AG08395 (cell line): ENCODE measurements around the gene NXPH1.

Source experiments
- DNase-seq: peaks from one replicate; pipeline ENCODE4 v3.0.0; 2012; ENCODE audit warnings: mixed read lengths, low spot score

Gene NXPH1

DNA sequence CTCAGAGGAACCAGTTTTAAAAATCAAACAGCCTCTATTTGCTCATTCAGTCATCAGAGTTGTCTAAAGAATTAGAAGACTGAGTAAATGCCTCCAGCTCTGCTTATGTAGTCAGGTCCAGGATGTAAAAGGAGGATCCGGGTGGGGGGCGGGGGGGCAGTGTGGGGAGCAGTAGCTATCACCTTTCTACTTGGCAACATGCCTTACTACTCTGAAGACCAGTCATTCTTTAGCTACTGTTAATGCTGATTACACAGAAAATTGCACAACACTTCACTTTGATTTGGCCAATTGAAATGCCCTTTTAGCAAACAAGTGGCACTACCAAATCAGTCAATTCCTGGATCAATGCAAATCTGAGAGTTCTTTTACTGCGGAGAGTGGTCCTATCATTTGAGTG, 164.2 kb downstream of the NXPH1 start:
- DNase-seq = no peak

DNA sequence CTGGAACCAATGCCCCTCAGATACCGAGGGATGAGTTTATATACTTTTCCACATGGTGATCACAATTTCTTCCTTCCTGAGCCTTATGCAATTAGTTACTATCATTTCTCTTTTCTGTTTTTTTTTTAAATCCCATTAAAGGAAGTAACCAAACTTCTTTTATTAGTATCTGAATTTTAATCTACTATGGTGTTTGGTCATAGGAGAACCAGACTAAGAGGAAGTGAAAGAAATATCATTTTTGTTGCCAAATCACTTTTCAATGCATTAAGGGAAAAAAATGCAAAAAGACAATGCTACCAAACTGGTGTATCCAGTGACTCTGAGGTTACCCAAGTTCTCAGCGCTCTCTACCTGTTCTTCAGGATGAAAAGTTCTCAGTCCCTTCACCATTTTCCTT, 167.7 kb downstream of the NXPH1 start:
- DNase-seq = no peak

DNA sequence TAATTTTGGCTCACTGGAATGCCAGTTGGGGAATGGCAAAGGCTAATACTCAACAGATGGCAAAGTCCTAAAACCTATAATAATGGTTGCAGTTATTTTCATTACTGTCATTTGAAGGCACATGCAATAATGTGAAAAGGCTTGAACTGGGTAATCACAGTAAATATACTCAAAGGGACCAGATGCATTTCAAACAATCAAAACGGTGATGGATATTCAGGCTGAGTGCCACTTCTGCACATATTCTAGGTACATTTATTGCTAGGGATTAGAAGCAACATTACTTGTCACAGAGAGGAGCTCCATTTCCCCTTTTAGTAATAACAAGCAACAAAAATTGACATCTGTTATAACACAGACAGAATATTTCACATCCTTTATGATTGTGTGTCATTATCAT, 171.8 kb downstream of the NXPH1 start:
- DNase-seq = no peak

GRCh38 chr7:8612584-8612983, 179.2 kb downstream of the NXPH1 start:
- DNase-seq = no peak

GRCh38 chr7:8613191-8613590, 179.8 kb downstream of the NXPH1 start:
- no peak for DNase-seq

- DNase-seq = no peak
These were observed 181.6 kb downstream of the NXPH1 start for GRCh38 chr7:8615019-8615418.

DNA sequence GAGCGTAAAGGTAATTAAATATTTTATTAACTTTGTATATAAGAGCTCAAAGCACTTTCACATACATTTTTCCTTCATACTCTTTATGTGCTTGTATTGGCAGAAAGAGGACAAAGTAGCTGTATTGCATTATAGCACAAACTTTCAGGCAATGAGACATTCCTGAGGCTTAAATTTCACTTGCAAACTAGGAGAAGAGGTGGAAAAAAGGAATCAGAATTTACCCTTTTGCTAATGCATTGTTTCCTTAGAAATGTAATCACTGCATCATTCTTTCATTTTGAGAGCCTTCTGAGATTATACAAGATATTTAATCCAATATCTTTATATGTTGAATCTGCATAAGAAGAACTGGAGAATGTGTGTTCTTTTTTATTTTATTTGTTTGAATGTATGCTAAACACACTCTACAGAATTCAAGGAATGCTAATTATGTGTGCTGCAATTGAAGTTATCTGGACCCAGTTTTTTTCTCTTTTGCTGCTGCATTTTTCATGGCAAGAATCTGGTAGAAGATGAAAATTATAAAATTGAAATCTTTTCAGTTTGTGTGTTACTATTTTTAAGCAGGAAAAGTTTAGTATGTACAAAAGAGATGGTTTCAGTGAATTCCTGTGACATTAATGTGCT, 185.1 kb downstream of the NXPH1 start:
- no peak for DNase-seq

DNA sequence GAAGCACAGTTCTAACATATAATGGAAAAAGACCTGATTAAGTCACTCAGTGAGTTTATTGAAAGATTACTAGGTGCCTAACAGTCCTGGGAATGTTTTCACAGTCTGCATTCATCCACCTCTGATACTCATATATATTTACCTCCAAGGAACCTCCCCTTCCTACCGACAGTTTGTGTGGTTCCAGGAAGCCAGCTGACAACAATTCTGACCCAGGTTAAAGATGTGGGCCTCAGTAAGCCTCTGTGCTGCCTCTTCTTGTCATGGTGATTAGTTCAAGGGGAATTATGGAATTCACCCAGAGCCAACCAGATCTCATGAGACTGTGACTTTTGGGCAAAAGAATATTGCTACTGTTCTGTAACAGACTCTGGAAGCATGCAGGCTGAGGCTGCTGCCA, 186.8 kb downstream of the NXPH1 start:
- DNase-seq = no peak

DNA sequence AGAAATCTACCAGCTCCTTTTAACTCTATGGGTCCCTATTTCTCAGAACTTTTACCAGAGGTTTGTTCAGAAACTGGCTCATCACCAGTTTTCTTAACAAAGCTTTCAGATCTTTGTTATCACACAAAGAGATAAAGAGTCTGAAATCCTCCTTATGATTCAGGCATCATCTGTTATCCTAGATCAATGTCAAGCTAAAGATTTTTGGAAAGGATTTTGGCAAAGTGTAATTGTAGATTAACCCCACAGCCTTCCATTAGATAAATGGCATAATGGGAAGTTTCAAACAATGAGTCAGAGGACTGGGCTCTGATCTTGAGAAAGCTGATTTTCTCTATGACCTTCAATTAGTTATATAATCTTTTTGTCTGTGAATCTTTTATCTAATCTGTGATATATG, 192.2 kb downstream of the NXPH1 start:
- DNase-seq = no peak

DNA sequence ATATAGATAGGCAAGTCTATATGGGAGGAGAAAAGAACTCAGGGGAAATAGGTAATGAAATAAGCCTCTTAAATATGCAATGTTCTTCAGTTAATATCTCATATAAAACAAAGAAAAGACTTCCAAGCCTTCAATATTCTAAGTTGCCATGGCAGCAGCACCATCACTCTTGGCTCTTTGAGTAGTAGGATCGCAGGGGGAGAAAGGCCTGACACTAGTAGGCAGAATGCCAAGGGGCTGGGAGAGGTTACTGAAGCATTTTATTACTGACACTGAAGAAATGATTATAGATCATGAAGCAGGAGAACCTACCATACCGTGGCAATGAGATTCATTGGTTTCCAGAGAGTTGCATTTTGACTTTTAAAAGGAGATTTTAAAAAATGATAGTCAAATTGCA, 193.9 kb downstream of the NXPH1 start:
- DNase-seq = no peak

- no peak for DNase-seq
These were observed 195.2 kb downstream of the NXPH1 start for GRCh38 chr7:8628656-8629055.

GRCh38 chr7:8629504-8629903, 196.1 kb downstream of the NXPH1 start:
- DNase-seq = no peak

- DNase-seq = no peak
These were observed 203.9 kb downstream of the NXPH1 start for GRCh38 chr7:8637322-8637721.

DNA sequence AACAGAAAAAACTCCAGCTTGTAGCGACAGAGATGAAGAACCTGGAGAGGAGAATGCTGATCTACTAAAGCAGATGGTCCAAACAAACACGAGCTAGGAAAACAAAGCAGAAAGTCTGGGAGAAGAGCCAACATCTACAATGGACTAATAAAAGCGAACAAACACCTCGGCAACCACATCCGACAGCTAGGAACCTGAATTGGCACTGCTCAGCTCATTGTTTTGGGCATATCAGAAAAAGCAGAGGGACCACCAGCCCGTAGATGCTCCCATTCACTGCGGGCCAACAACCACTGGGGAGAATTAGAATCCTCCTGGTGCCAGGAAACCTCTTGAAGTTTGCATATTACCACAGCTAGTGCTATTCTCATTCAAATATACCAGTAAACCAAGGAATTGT, 204.7 kb downstream of the NXPH1 start:
- DNase-seq = no peak

DNA sequence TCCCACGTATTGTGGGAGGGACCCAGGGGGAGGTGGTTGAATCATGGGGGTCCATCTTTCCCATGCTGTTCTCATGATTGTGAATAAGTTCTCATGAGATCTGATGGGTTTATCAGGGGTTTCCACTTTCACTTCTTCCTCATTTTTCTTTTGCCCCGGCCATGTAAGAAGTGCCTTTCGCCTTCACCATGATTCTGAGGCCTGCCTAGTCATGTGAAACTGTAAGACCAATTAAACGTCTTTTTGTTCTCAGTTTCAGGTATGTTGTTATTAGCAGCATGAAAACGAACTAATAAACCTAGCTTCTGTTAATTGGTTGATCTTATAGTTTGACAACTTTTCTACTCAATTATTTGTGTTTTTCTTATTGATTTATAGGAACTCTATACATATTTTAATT, 206.3 kb downstream of the NXPH1 start:
- DNase-seq = no peak

DNA sequence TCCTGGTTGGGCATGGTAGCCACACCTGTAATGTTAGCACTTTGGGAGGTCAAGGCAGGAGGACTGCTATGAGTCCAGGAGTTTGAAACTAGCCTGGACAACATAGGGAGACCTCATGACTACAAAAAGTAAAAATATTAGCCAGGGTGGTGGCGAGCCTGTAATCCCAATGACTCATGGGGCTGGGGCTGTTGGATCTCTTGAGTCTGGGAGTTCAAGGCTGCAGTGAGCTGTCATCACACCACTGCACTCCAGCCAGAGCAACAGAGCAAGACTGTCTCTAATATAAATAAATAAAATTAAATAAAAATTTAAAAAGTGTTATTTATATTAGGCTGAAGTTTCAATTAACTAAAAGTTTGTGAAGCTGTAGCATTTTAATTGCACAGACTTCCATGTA, 207.3 kb downstream of the NXPH1 start:
- DNase-seq = no peak

DNA sequence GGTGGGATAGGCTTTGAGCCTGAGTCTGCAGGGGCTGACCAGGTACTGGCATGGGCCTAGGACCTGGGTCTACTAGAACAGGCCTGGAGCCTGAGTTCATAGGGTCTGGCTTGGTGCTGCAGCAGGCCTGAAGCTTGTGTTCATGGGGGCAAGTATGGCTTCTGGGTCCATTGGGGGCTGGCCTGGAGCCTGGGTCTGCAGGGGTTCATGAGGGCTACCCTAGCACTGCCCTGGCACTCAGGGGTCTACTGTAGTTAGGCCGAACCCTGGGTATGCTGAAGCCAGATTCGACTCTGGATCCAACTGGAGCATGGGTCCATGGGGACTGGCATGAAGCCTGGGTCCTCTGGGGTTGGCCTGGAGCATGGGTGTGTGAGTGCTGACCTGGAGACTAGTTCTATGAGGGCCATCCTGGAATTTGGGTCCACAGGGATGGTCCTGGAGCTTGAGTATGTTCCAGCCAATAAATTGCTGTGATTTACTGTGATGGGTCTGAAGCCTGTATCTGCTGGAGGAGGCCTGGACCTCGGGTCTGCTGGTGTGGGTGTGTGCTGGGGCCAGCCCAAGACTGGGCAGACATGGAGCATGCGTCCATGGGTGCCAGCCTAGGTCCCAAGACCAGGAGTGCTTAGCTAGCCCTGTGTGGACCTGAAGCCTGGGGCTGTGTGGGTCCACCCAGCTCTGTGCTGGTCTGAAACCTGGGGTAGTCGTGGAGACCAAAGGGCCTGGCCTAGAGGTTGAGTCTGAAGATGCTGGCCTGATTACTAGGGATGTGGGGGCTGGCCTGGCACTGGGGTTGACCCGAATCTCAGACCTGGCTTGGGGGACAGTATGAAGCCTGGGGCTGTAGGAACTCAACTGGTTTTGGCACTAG, 235.5 kb downstream of the NXPH1 start:
- no peak for DNase-seq

- no peak for DNase-seq
These were observed 236.1 kb downstream of the NXPH1 start for GRCh38 chr7:8669501-8669851.

GRCh38 chr7:8684426-8684825, 251.0 kb downstream of the NXPH1 start:
- DNase-seq = no peak

DNA sequence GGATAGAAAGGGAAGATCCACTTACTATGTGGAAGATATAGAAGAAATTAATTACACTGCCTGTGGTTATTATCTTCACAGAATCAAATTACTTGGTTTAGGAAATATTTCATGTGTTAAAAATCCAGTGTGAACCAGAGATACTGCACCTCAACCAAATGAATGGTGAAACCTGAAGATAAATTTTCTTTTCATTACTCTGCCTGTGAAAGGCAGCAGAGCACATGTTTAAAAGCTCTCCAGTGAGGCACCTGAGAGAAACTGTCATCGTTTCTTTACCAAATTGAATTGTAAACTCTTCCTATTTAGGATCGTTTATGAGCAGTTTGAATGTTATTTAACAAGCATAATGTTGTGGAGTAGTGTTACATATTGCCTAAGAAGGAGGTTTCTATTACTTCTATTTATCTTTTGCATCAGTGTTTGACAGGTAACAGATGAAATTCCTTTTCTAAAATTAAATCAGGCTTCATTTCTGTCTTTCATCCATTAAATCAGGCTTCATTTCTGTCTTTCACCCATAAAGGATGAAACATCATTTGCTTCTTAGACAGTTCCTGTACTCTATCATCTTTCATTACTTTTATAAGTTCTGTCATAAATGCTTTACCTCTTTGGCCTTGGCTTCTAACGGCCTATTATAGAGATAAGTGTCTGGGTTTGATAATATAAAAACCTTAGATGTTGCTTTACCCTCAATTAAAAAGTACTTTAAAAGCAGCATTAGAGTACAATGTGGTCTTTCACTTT, 266.6 kb downstream of the NXPH1 start:
- no peak for DNase-seq

- no peak for DNase-seq
These were observed 269.4 kb downstream of the NXPH1 start for GRCh38 chr7:8702807-8703206.

DNA sequence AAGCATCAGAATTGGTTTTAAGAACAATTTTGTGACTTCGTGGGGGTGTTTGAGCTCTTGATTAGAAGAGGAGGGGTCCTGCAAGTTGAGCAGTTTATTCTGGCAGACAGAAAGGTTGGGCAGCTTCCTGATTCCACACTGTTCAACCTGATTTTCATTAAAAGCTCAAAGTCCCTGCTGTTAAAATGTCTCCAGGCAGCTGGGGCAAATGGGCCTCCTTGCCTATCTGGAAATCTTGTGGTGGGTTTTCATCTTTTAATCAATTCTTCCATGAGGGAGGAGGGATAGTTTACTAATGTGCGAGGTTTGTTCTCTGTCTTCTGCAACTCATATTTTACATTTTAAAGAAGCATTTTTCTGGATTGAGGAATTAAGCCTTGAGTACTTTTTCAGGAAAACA, 276.7 kb downstream of the NXPH1 start:
- no peak for DNase-seq

GRCh38 chr7:8714791-8715190, 281.4 kb downstream of the NXPH1 start:
- DNase-seq = no peak
